Ecto neural progenitor cell (in vitro differentiated cells): ENCODE measurements around the gene DTNA.

ENCODE experiments used
- DNase-seq: peaks from one replicate; pipeline ENCODE4 v3.0.0-alpha.2; 2018; ENCODE audit warnings: low spot score

Gene DTNA

GRCh38 chr18:34807106-34807796 lies 97.2 kb downstream of the DTNA start:
- DNase-seq, result no peak

- DNase-seq, result no peak
These were observed 98.3 kb downstream of the DTNA start for GRCh38 chr18:34808389-34808788.

- DNase-seq, result no peak
These were observed 99.5 kb downstream of the DTNA start for GRCh38 chr18:34809451-34810072.

- DNase-seq, result no peak
These were observed 106.1 kb downstream of the DTNA start for GRCh38 chr18:34816183-34816582.

GRCh38 chr18:34817636-34818035 lies 107.5 kb downstream of the DTNA start:
- DNase-seq, result no peak

- no peak for DNase-seq
These were observed 108.0 kb downstream of the DTNA start for GRCh38 chr18:34818064-34818463.

- no peak for DNase-seq
These were observed 110.4 kb downstream of the DTNA start for GRCh38 chr18:34820360-34821065.

- DNase-seq, result no peak
These were observed 111.6 kb downstream of the DTNA start for GRCh38 chr18:34821669-34822210.

- no peak for DNase-seq
These were observed 118.0 kb downstream of the DTNA start for GRCh38 chr18:34828093-34828492.

- no peak for DNase-seq
These were observed 124.8 kb downstream of the DTNA start for GRCh38 chr18:34834897-34835296.

- DNase-seq, result no peak
These were observed 125.4 kb downstream of the DTNA start for GRCh38 chr18:34835466-34835865.

- DNase-seq, result no peak
These were observed 127.7 kb downstream of the DTNA start for GRCh38 chr18:34837769-34838272.

GRCh38 chr18:34838669-34839068 lies 128.6 kb downstream of the DTNA start:
- DNase-seq, result no peak

GRCh38 chr18:34840256-34840826 lies 130.2 kb downstream of the DTNA start:
- DNase-seq, result no peak

- no peak for DNase-seq
These were observed 131.8 kb downstream of the DTNA start for GRCh38 chr18:34841891-34842290.

GRCh38 chr18:34844072-34844471 lies 134.0 kb downstream of the DTNA start:
- no peak for DNase-seq

GRCh38 chr18:34844732-34845459 lies 134.8 kb downstream of the DTNA start:
- no peak for DNase-seq

- no peak for DNase-seq
These were observed 137.3 kb downstream of the DTNA start for GRCh38 chr18:34847408-34847807.

- no peak for DNase-seq
These were observed 138.1 kb downstream of the DTNA start for GRCh38 chr18:34848156-34848555.

GRCh38 chr18:34848695-34849094 lies 138.6 kb downstream of the DTNA start:
- DNase-seq, result no peak

- DNase-seq, result no peak
These were observed 147.2 kb downstream of the DTNA start for GRCh38 chr18:34857320-34857719.

GRCh38 chr18:34858188-34858587 lies 148.1 kb downstream of the DTNA start:
- no peak for DNase-seq
